ENCODE results near the gene ETV7.

GRCh38 chr6:36337814-36338213 lies 49.7 kb downstream of the ETV7 start:
- TF ChIP-seq CBX1 (IDR thresholded peaks at IDR 0.05; ENCODE audit: low read depth): no peak
- TF ChIP-seq MYC (CRISPR knock-in tag; IDR thresholded peaks at IDR 0.05; ENCODE audit: borderline replicate concordance): no peak
- no peak for TF ChIP-seq ZNF792 (CRISPR knock-in tag; IDR thresholded peaks at IDR 0.05)
- TF ChIP-seq HHEX (CRISPR knock-in tag; IDR thresholded peaks at IDR 0.05): no peak
- TF ChIP-seq ATM (IDR thresholded peaks at IDR 0.05; ENCODE audit: borderline replicate concordance): no peak
- TF ChIP-seq MNT (IDR thresholded peaks at IDR 0.05): no peak
- no peak for TF ChIP-seq YEATS2 (CRISPR knock-in tag; IDR thresholded peaks at IDR 0.05; ENCODE audit: borderline replicate concordance)
